DOHH2 (cell line): ENCODE data around the gene B3GALT5.

Experiments
- H3F3A ChIP-seq: fragments of 200-600 bp; sonication (generic), shearing (Covaris generic); 2 replicates; pipeline ENCODE4 v1.6.0; 2016; ENCODE audit warnings: antibody characterized with exemption, mild to moderate bottlenecking; ENCODE audit not compliant: control insufficient read depth, insufficient read depth
- H3K27ac ChIP-seq: fragments of 200-600 bp; sonication (generic); 2 replicates; pipeline ENCODE4 v1.5.1; 2014; ENCODE audit warnings: low read depth, mild to moderate bottlenecking, low read length, moderate library complexity
- H3K27me3 ChIP-seq: fragments of 200-600 bp; sonication (generic); 2 replicates; pipeline ENCODE4 v1.6.1; 2014; ENCODE audit warnings: mild to moderate bottlenecking, low read length, mixed read lengths; ENCODE audit not compliant: control insufficient read depth
- H3K36me3 ChIP-seq: fragments of 200-600 bp; sonication (generic); 2 replicates; pipeline ENCODE4 v1.6.1; 2014; ENCODE audit warnings: mild to moderate bottlenecking, low read length, moderate library complexity, mixed read lengths; ENCODE audit not compliant: control insufficient read depth
- H3K4me1 ChIP-seq: fragments of 200-600 bp; sonication (generic); 2 replicates; pipeline ENCODE4 v1.6.1; 2014; ENCODE audit warnings: mild to moderate bottlenecking, low read length, mixed read lengths; ENCODE audit not compliant: control insufficient read depth
- H3K4me2 ChIP-seq: fragments of 200-600 bp; sonication (generic); 2 replicates; pipeline ENCODE4 v1.6.0; 2014; ENCODE audit warnings: mild to moderate bottlenecking, low read length, moderate library complexity
- H3K4me3 ChIP-seq: fragments of 200-600 bp; sonication (generic); 2 replicates; pipeline ENCODE4 v1.5.1; 2014; ENCODE audit warnings: mild to moderate bottlenecking, low read length, mixed read lengths
- H3K79me2 ChIP-seq: fragments of 200-600 bp; sonication (generic); 2 replicates; pipeline ENCODE4 v1.6.1; 2014; ENCODE audit warnings: mild to moderate bottlenecking, low read length, mixed read lengths; ENCODE audit not compliant: control insufficient read depth
- H3K9me2 ChIP-seq: fragments of 200-600 bp; sonication (generic); replicated peaks from 2 replicates; pipeline ENCODE4 v1.6.1; 2014; ENCODE audit warnings: mild to moderate bottlenecking, low read length, mixed read lengths; ENCODE audit not compliant: control insufficient read depth
- H3K9me3 ChIP-seq: fragments of 200-600 bp; sonication (generic); 2 replicates; pipeline ENCODE4 v1.6.1; 2014; ENCODE audit warnings: antibody characterized with exemption, low read length, mixed read lengths; ENCODE audit not compliant: control insufficient read depth, insufficient read depth
- H4K20me1 ChIP-seq: fragments of 200-600 bp; sonication (generic); 2 replicates; pipeline ENCODE4 v1.6.0; 2014; ENCODE audit warnings: low read depth, mild to moderate bottlenecking, antibody characterized with exemption, low read length, moderate library complexity; ENCODE audit not compliant: control insufficient read depth, insufficient read depth
- EZH2phosphoT487 ChIP-seq: fragments of 200-600 bp; sonication (generic); IDR thresholded peaks from 2 replicates; pipeline ENCODE4 v1.6.1; 2017; ENCODE audit warnings: borderline replicate concordance, mild to moderate bottlenecking, antibody characterized with exemption, low read length, moderate library complexity, mixed read lengths
- TF ChIP-seq, protein P1 (sequence below): fragments of 200-600 bp; sonication (generic); IDR thresholded peaks from one replicate; pipeline ENCODE4 v1.5.1; 2014; ENCODE audit warnings: antibody characterized with exemption, mild to moderate bottlenecking, low read depth, low read length; ENCODE audit not compliant: poor library complexity, severe bottlenecking

The B3GALT5 gene

DNA sequence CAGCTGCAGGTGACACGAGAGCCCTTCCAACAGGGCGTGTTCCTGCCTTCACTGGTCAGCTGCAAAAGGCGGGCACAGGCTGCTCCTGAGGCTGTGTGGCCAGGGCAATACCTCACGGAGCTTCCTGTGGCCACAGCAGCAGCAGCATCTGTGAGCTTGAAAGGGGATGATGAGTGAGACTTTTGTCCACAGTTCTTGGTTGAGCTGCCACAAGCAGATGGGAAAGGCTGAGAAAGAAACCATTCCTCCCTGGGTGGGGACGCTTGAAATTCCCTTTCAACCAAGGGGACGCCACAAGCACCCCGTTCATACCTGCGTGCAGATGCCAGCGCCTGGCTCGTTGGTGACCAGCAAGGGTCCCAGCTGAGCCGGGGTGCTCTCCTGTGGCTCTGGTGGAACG lies 37.6 kb downstream of the B3GALT5 start:
- no peak overlapping the region for H3K4me2 ChIP-seq
- H3K27ac ChIP-seq: no peak overlapping the region
- H3K4me3 ChIP-seq: no peak overlapping the region
- H3K9me3 ChIP-seq: no peaks in the 10 kb centered on the region
- no peak for TF ChIP-seq EZH2phosphoT487
- TF ChIP-seq, protein P1, sequence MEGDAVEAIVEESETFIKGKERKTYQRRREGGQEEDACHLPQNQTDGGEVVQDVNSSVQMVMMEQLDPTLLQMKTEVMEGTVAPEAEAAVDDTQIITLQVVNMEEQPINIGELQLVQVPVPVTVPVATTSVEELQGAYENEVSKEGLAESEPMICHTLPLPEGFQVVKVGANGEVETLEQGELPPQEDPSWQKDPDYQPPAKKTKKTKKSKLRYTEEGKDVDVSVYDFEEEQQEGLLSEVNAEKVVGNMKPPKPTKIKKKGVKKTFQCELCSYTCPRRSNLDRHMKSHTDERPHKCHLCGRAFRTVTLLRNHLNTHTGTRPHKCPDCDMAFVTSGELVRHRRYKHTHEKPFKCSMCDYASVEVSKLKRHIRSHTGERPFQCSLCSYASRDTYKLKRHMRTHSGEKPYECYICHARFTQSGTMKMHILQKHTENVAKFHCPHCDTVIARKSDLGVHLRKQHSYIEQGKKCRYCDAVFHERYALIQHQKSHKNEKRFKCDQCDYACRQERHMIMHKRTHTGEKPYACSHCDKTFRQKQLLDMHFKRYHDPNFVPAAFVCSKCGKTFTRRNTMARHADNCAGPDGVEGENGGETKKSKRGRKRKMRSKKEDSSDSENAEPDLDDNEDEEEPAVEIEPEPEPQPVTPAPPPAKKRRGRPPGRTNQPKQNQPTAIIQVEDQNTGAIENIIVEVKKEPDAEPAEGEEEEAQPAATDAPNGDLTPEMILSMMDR: no peak
- H3K9me2 ChIP-seq: no peaks in the 10 kb centered on the region
- no peaks in the 10 kb centered on the region for H3K27me3 ChIP-seq
- no peaks in the 10 kb centered on the region for H3K79me2 ChIP-seq
- H3F3A ChIP-seq: no peaks in the 10 kb centered on the region
- H4K20me1 ChIP-seq: no peaks in the 10 kb centered on the region
- no peaks in the 10 kb centered on the region for H3K36me3 ChIP-seq
- H3K4me1 ChIP-seq: no peaks in the 10 kb centered on the region

DNA sequence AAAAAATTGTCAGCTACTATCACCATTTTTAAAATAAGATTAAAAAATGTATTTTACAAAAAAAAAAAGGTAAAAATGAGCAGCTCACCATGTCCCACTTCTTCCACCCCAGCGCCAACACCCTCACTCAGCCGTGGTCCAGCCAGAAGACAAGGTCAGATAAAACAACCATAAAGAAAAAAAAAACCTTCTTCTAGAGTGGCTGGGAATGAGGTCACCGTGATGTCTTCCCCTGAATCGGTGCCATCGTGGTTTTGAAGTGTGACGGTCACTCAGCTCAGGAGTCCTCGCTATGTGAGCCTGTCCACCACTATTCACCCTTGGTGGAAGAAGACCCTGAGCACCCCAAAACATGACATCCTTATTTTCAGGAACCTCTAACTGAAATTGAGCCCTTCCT lies 38.1 kb downstream of the B3GALT5 start:
- Histone ChIP-seq H3K4me1 (no peaks in the 10 kb centered on the region), H3K27ac (no peak overlapping the region), H3K9me2 (no peaks in the 10 kb centered on the region), H4K20me1 (no peaks in the 10 kb centered on the region), H3K79me2 (no peaks in the 10 kb centered on the region), H3K27me3 (no peaks in the 10 kb centered on the region), H3F3A (no peaks in the 10 kb centered on the region), H3K4me2 (no peak overlapping the region), H3K36me3 (no peaks in the 10 kb centered on the region), H3K9me3 (no peaks in the 10 kb centered on the region), H3K4me3 (no peak overlapping the region)
- TF ChIP-seq, protein P1: no peak
- no peak for TF ChIP-seq EZH2phosphoT487

DNA sequence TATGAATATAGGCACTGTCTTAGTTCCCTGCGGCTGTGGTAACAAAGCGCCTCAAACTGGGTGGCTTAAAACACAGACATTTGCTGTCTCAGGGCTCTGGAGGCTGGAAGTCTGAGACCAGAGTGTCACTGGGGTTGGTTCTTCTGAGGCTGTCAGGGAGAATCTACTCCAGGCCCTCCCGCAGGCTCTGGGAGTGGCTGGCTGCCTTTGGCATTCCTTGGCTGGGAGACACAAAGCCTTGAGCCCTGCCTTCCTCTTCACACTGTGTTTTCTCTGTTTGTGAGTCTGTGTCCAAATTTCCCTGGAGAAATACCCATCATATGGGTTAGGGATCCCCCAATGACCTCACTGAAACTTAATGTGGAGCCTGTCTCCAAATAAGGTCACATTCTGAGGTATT lies 38.5 kb downstream of the B3GALT5 start:
- Histone ChIP-seq H3F3A (no peaks in the 10 kb centered on the region), H3K27me3 (no peaks in the 10 kb centered on the region), H4K20me1 (no peaks in the 10 kb centered on the region), H3K9me2 (no peaks in the 10 kb centered on the region), H3K27ac (no peak overlapping the region), H3K4me3 (no peak overlapping the region), H3K4me1 (no peaks in the 10 kb centered on the region), H3K79me2 (no peaks in the 10 kb centered on the region), H3K36me3 (no peaks in the 10 kb centered on the region), H3K4me2 (no peak overlapping the region), H3K9me3 (no peaks in the 10 kb centered on the region)
- TF ChIP-seq, protein P1: no peak
- TF ChIP-seq EZH2phosphoT487: no peak

DNA sequence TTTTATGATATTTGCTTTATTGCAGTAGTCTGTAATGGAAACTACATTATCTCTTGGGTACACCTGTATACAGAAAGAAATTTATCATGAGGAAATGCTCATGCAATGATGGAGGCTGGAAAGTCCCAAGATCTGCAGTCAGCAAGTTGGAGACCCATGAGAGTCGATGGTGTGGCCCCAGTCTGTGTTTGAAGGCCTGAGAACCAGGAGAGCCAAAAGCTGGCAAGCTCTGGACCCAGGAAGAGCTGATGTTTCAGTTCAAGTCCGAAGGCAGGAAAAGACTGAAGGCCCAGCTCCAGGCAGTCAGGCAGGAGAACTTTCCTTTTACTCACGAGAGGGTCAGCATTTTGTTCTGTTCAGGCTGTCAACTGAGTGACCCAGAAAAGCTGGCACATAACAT lies 42.2 kb downstream of the B3GALT5 start:
- Histone ChIP-seq H3K27me3 (peaks cover 3% of the 10 kb centered on the region; the same call in 1 of the 2 replicates), H3K36me3 (no peaks in the 10 kb centered on the region), H3K9me2 (no peaks in the 10 kb centered on the region), H4K20me1 (no peaks in the 10 kb centered on the region), H3K4me3 (no peak overlapping the region), H3F3A (no peaks in the 10 kb centered on the region), H3K4me2 (no peak overlapping the region), H3K9me3 (no peaks in the 10 kb centered on the region), H3K79me2 (no peaks in the 10 kb centered on the region), H3K27ac (no peak overlapping the region), H3K4me1 (no peaks in the 10 kb centered on the region)
- TF ChIP-seq, protein P1: no peak
- no peak for TF ChIP-seq EZH2phosphoT487
